HEK293 (cell line): ENCODE data around the gene HIGD1A.

ENCODE experiments used
- CTCF ChIA-PET: fragments of 350-600 bp; formaldehyde crosslinking; extraction: SDS; loops from one replicate; lab custom pipeline; 2021; ENCODE audit warnings: antibody characterized with exemption; lab: Yijun Ruan, JAX
- POLR2A ChIA-PET: fragments of 300-600 bp; formaldehyde crosslinking; extraction: SDS; loops from one replicate; lab custom pipeline; 2020; ENCODE audit warnings: antibody characterized with exemption, inconsistent platforms; lab: Yijun Ruan, JAX
- H3K27ac ChIP-seq: fragments of 200-500 bp; sonication (Bioruptor generic); 2 replicates; pipeline ENCODE4 v1.5.1; 2014; ENCODE audit warnings: low read depth, low read length, control low read depth, inconsistent platforms; ENCODE audit errors: extremely low read depth
- H3K36me3 ChIP-seq, 2 experiments: fragments of 200-500 bp in 1 of 2; sonication (Bioruptor generic) in 1 of 2; 1 replicate in 1 of 2; 2 replicates in 1 of 2; pipeline ENCODE4 v1.5.1; 2014 to 2017; ENCODE audit warnings: inconsistent platforms in 2 of 2, low read length in 2 of 2; ENCODE audit not compliant: control insufficient read depth in 2 of 2, insufficient read depth in 1 of 2
- H3K4me1 ChIP-seq: fragments of 200-500 bp; sonication (Bioruptor generic); 2 replicates; pipeline ENCODE4 v1.5.1; 2014; ENCODE audit warnings: mild to moderate bottlenecking, low read length, inconsistent platforms; ENCODE audit not compliant: control insufficient read depth, insufficient read depth
- H3K4me3 ChIP-seq: 2 replicates; pipeline ENCODE4 v1.5.1; 2011; ENCODE audit warnings: low read depth, mild to moderate bottlenecking, control low read depth, low read length, moderate library complexity
- H3K9me3 ChIP-seq: fragments of 200-500 bp; sonication (Bioruptor generic); 2 replicates; pipeline ENCODE4 v1.5.1; 2014; ENCODE audit warnings: low read depth, low read length, inconsistent platforms; ENCODE audit not compliant: control insufficient read depth, insufficient read depth
- BCL11A ChIP-seq: fragments of 450-650 bp; formaldehyde crosslinking; IDR thresholded peaks from 2 replicates; pipeline ENCODE4 v1.5.1; 2016; ENCODE audit warnings: low read depth, missing biosample characterization, missing genetic modification characterization
- GLI4 ChIP-seq: fragments of 450-650 bp; formaldehyde crosslinking; IDR thresholded peaks from 2 replicates; pipeline ENCODE4 v1.5.1; 2016; ENCODE audit warnings: missing biosample characterization, missing genetic modification characterization
- GLIS1 ChIP-seq: fragments of 450-650 bp; formaldehyde crosslinking; IDR thresholded peaks from 2 replicates; pipeline ENCODE4 v1.5.1; 2016; ENCODE audit warnings: missing biosample characterization, missing genetic modification characterization
- HOXD13 ChIP-seq: sonication (generic); formaldehyde crosslinking; IDR thresholded peaks from 2 replicates; pipeline ENCODE4 v1.8.0; 2022; ENCODE audit warnings: missing genetic modification reagents, borderline replicate concordance
- KLF10 ChIP-seq: fragments of 450-650 bp; IDR thresholded peaks from 2 replicates; pipeline ENCODE4 v1.5.1; 2018; ENCODE audit warnings: missing biosample characterization, mild to moderate bottlenecking, missing genetic modification characterization
- OSR2 ChIP-seq: fragments of 450-650 bp; formaldehyde crosslinking; IDR thresholded peaks from 2 replicates; pipeline ENCODE4 v1.5.1; 2016; ENCODE audit warnings: missing biosample characterization, missing genetic modification characterization
- RBAK ChIP-seq: fragments of 450-650 bp; formaldehyde crosslinking; IDR thresholded peaks from 2 replicates; pipeline ENCODE4 v1.5.1; 2016; ENCODE audit warnings: missing biosample characterization, missing genetic modification characterization
- ZNF132 ChIP-seq: fragments of 450-650 bp; formaldehyde crosslinking; IDR thresholded peaks from 2 replicates; pipeline ENCODE4 v1.5.1; 2017; ENCODE audit warnings: missing biosample characterization, missing genetic modification characterization, borderline replicate concordance
- ZNF146 ChIP-seq: fragments of 450-650 bp; formaldehyde crosslinking; IDR thresholded peaks from 2 replicates; pipeline ENCODE4 v1.5.1; 2016; ENCODE audit warnings: missing biosample characterization, missing genetic modification characterization
- ZNF155 ChIP-seq: fragments of 450-650 bp; formaldehyde crosslinking; IDR thresholded peaks from 2 replicates; pipeline ENCODE4 v1.5.1; 2016; ENCODE audit warnings: missing biosample characterization, missing genetic modification characterization
- ZNF169 ChIP-seq: fragments of 450-650 bp; formaldehyde crosslinking; IDR thresholded peaks from 2 replicates; pipeline ENCODE4 v1.5.1; 2016; ENCODE audit warnings: missing biosample characterization, missing genetic modification characterization
- ZNF174 ChIP-seq: fragments of 450-650 bp; formaldehyde crosslinking; IDR thresholded peaks from 2 replicates; pipeline ENCODE4 v1.5.0; 2017; ENCODE audit warnings: missing biosample characterization, mild to moderate bottlenecking, missing genetic modification characterization
- ZNF214 ChIP-seq: fragments of 450-650 bp; formaldehyde crosslinking; IDR thresholded peaks from 2 replicates; pipeline ENCODE4 v1.5.1; 2017; ENCODE audit warnings: missing biosample characterization, mild to moderate bottlenecking, missing genetic modification characterization, borderline replicate concordance
- ZNF302 ChIP-seq: fragments of 450-650 bp; formaldehyde crosslinking; IDR thresholded peaks from 2 replicates; pipeline ENCODE4 v1.5.1; 2016; ENCODE audit warnings: missing biosample characterization, missing genetic modification characterization, low read depth
- ZNF391 ChIP-seq: fragments of 450-650 bp; formaldehyde crosslinking; IDR thresholded peaks from 2 replicates; pipeline ENCODE4 v1.5.1; 2016; ENCODE audit warnings: low read depth, missing biosample characterization, missing genetic modification characterization, borderline replicate concordance
- ZNF394 ChIP-seq: fragments of 450-650 bp; formaldehyde crosslinking; IDR thresholded peaks from 2 replicates; pipeline ENCODE4 v1.5.1; 2016; ENCODE audit warnings: missing biosample characterization, missing genetic modification characterization, mild to moderate bottlenecking, moderate library complexity, borderline replicate concordance
- ZNF423 ChIP-seq: fragments of 450-650 bp; formaldehyde crosslinking; IDR thresholded peaks from 2 replicates; pipeline ENCODE4 v1.5.1; 2016; ENCODE audit warnings: missing biosample characterization, missing genetic modification characterization
- ZNF426 ChIP-seq: fragments of 450-650 bp; formaldehyde crosslinking; IDR thresholded peaks from 2 replicates; pipeline ENCODE4 v1.5.1; 2017; ENCODE audit warnings: missing biosample characterization, missing genetic modification characterization, mild to moderate bottlenecking, inconsistent platforms, moderate library complexity
- ZNF501 ChIP-seq: fragments of 450-650 bp; formaldehyde crosslinking; IDR thresholded peaks from 2 replicates; pipeline ENCODE4 v1.5.1; 2016; ENCODE audit warnings: missing biosample characterization, missing genetic modification characterization
- ZNF548 ChIP-seq: fragments of 450-650 bp; formaldehyde crosslinking; IDR thresholded peaks from 2 replicates; pipeline ENCODE4 v1.5.1; 2016; ENCODE audit warnings: missing biosample characterization, missing genetic modification characterization
- ZNF561 ChIP-seq: fragments of 450-650 bp; IDR thresholded peaks from 2 replicates; pipeline ENCODE4 v1.5.1; 2018; ENCODE audit warnings: missing biosample characterization, missing genetic modification characterization, borderline replicate concordance
- ZNF571 ChIP-seq: fragments of 450-650 bp; formaldehyde crosslinking; IDR thresholded peaks from 2 replicates; pipeline ENCODE4 v1.5.0; 2017; ENCODE audit warnings: missing biosample characterization, missing genetic modification characterization
- ZNF621 ChIP-seq: fragments of 450-650 bp; formaldehyde crosslinking; IDR thresholded peaks from 2 replicates; pipeline ENCODE4 v1.5.1; 2017; ENCODE audit warnings: missing biosample characterization, missing genetic modification characterization
- ZNF626 ChIP-seq: fragments of 450-650 bp; sonication (Bioruptor Pico); formaldehyde crosslinking; IDR thresholded peaks from 2 replicates; pipeline ENCODE4 v1.5.1; 2018; ENCODE audit warnings: missing biosample characterization, missing genetic modification characterization, inconsistent platforms
- ZNF660 ChIP-seq: fragments of 450-650 bp; IDR thresholded peaks from 2 replicates; pipeline ENCODE4 v1.5.1; 2018; ENCODE audit warnings: missing biosample characterization, mild to moderate bottlenecking, missing genetic modification characterization
- ZNF747 ChIP-seq: fragments of 450-650 bp; formaldehyde crosslinking; IDR thresholded peaks from 2 replicates; pipeline ENCODE4 v1.5.1; 2016; ENCODE audit warnings: missing biosample characterization, missing genetic modification characterization
- ZSCAN30 ChIP-seq: fragments of 450-650 bp; IDR thresholded peaks from 2 replicates; pipeline ENCODE4 v1.5.1; 2018; ENCODE audit warnings: missing biosample characterization, mild to moderate bottlenecking, missing genetic modification characterization, moderate library complexity
- ZXDB ChIP-seq: fragments of 450-650 bp; formaldehyde crosslinking; IDR thresholded peaks from 2 replicates; pipeline ENCODE4 v1.5.1; 2016; ENCODE audit warnings: missing biosample characterization, missing genetic modification characterization
- TF ChIP-seq, protein P1 (sequence below): fragments of 450-650 bp; formaldehyde crosslinking; IDR thresholded peaks from 2 replicates; pipeline ENCODE4 v1.5.1; 2016; ENCODE audit warnings: missing biosample characterization, missing genetic modification characterization
- TF ChIP-seq, protein P2 (sequence below): fragments of 450-650 bp; formaldehyde crosslinking; IDR thresholded peaks from 2 replicates; pipeline ENCODE4 v1.5.1; 2016; ENCODE audit warnings: missing biosample characterization, missing genetic modification characterization
- TF ChIP-seq, protein P3 (sequence below): fragments of 450-650 bp; formaldehyde crosslinking; IDR thresholded peaks from 2 replicates; pipeline ENCODE4 v1.5.1; 2016; ENCODE audit warnings: missing biosample characterization, missing genetic modification characterization
- TF ChIP-seq, protein P4 (sequence below): fragments of 450-650 bp; formaldehyde crosslinking; IDR thresholded peaks from 2 replicates; pipeline ENCODE4 v1.5.1; 2017; ENCODE audit warnings: missing biosample characterization, missing genetic modification characterization

Gene HIGD1A

DNA sequence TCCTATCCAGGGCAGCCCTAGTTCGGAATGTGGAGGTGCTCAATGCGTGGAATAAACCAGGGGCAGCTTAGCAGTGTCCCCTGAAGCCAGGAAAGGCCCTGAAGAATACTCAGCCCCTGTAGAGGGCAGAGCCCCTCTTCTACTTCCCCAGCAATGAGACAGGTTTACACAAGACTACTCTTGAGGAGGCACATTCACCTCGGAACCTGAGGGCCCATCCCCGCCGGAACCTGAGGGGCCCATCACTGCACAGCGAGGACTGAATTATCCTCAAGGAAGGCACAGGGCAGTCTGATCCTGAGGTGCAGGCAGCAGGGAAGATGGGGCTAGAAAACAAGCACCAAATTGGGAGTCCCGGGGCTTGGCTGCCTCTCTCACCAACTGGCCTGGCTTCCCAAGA is 53.5 kb downstream of the HIGD1A start:
- ChIA-PET CTCF (interaction anchor here (1.4 kb wide), 1 partner anchor 179 kb away, joined by 4 read pairs; no protein-coding TSS in a partner anchor), POLR2A (no interaction called here)
- Histone ChIP-seq H3K4me3 (no peak overlapping the region), H3K9me3 (no peaks in the 10 kb centered on the region), H3K27ac (no peak overlapping the region), H3K36me3 (no peaks in the 10 kb centered on the region), H3K4me1 (no peaks in the 10 kb centered on the region)
- TF ChIP-seq, protein P1, sequence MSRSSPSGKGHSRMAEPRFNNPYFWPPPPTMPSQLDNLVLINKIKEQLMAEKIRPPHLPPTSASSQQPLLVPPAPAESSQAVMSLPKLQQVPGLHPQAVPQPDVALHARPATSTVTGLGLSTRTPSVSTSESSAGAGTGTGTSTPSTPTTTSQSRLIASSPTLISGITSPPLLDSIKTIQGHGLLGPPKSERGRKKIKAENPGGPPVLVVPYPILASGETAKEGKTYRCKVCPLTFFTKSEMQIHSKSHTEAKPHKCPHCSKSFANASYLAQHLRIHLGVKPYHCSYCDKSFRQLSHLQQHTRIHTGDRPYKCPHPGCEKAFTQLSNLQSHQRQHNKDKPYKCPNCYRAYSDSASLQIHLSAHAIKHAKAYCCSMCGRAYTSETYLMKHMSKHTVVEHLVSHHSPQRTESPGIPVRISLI (tag by site-specific recombination), result no peak
- TF ChIP-seq ZNF423 (no peak), ZNF132 (no peak), ZNF660 (tag by site-specific recombination) (no peak), ZNF621 (no peak), ZNF394 (no peak), RBAK (tag by site-specific recombination) (no peak), ZNF391 (tag by site-specific recombination) (no peak), ZNF169 (no peak), KLF10 (tag by site-specific recombination) (no peak), ZNF548 (tag by site-specific recombination) (no peak), BCL11A (tag by site-specific recombination) (no peak), ZXDB (tag by site-specific recombination) (no peak), OSR2 (tag by site-specific recombination) (no peak), ZNF426 (no peak), ZNF747 (tag by site-specific recombination) (no peak), ZNF174 (tag by site-specific recombination) (no peak)
- TF ChIP-seq, protein P2, sequence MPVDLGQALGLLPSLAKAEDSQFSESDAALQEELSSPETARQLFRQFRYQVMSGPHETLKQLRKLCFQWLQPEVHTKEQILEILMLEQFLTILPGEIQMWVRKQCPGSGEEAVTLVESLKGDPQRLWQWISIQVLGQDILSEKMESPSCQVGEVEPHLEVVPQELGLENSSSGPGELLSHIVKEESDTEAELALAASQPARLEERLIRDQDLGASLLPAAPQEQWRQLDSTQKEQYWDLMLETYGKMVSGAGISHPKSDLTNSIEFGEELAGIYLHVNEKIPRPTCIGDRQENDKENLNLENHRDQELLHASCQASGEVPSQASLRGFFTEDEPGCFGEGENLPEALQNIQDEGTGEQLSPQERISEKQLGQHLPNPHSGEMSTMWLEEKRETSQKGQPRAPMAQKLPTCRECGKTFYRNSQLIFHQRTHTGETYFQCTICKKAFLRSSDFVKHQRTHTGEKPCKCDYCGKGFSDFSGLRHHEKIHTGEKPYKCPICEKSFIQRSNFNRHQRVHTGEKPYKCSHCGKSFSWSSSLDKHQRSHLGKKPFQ, result no peak

DNA sequence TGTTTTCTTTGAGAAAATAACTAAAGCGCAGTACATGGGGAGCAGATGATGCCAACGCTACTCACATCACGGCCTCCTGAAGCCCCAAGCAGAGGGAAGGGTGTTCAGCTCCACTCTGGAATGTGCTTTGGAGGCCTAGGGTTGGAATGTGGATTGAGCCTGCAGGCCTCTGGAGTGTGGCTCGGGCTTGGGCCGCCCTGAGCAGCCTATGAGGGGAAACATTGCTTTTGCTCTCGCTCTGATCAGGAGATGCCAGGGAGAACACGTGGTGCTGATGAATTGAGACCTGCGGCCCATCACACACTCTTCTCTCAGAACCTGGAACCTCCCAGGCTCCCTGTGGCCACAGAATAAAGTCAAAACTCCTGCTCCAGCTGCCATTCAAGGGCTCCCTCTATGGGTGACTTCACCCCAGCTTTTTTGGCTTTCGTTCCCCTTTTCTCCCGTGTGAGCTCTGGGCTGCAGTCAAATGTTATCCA is 54.5 kb downstream of the HIGD1A start:
- ChIA-PET CTCF (no interaction called here), POLR2A (no interaction called here)
- H3K9me3 ChIP-seq, result no peaks in the 10 kb centered on the region

More for the DNA sequence above, 54.5 kb downstream of the HIGD1A start:
- no peaks in the 10 kb centered on the region for H3K4me1 ChIP-seq
- H3K27ac ChIP-seq, result no peak overlapping the region
- H3K36me3 ChIP-seq, result no peaks in the 10 kb centered on the region
- H3K4me3 ChIP-seq, result no peak overlapping the region
- TF ChIP-seq, protein P3, sequence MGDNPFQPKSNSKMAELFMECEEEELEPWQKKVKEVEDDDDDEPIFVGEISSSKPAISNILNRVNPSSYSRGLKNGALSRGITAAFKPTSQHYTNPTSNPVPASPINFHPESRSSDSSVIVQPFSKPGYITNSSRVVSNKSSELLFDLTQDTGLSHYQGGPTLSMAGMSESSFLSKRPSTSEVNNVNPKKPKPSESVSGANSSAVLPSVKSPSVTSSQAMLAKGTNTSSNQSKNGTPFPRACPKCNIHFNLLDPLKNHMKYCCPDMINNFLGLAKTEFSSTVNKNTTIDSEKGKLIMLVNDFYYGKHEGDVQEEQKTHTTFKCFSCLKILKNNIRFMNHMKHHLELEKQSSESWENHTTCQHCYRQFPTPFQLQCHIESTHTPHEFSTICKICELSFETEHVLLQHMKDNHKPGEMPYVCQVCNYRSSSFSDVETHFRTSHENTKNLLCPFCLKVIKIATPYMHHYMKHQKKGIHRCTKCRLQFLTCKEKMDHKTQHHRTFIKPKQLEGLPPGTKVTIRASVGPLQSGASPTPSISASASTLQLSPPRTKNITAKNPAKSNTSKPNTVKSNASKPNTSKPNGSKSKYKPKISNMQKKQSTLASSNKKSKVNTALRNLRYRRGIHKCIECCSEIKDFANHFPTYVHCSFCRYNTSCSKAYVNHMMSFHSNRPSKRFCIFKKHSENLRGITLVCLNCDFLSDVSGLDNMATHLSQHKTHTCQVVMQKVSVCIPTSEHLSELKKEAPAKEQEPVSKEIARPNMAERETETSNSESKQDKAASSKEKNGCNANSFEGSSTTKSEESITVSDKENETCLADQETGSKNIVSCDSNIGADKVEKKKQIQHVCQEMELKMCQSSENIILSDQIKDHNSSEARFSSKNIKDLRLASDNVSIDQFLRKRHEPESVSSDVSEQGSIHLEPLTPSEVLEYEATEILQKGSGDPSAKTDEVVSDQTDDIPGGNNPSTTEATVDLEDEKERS, result no peak
- no peak for TF ChIP-seq ZNF132
- no peak for TF ChIP-seq ZSCAN30 (tag by site-specific recombination)
- TF ChIP-seq, protein P4, sequence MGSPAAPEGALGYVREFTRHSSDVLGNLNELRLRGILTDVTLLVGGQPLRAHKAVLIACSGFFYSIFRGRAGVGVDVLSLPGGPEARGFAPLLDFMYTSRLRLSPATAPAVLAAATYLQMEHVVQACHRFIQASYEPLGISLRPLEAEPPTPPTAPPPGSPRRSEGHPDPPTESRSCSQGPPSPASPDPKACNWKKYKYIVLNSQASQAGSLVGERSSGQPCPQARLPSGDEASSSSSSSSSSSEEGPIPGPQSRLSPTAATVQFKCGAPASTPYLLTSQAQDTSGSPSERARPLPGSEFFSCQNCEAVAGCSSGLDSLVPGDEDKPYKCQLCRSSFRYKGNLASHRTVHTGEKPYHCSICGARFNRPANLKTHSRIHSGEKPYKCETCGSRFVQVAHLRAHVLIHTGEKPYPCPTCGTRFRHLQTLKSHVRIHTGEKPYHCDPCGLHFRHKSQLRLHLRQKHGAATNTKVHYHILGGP (tag by site-specific recombination), result no peak
- no peak for TF ChIP-seq ZNF621
- no peak for TF ChIP-seq GLI4 (tag by site-specific recombination)
- TF ChIP-seq GLIS1, result no peak
- TF ChIP-seq ZNF214 (tag by site-specific recombination), result no peak
- TF ChIP-seq ZNF571 (tag by site-specific recombination), result no peak
- no peak for TF ChIP-seq ZNF501 (tag by site-specific recombination)
- TF ChIP-seq ZNF561 (tag by site-specific recombination), result no peak
- TF ChIP-seq ZNF302 (tag by site-specific recombination), result no peak
- TF ChIP-seq ZNF146 (tag by site-specific recombination), result no peak
- TF ChIP-seq HOXD13 (CRISPR knock-in tag), result no peak
- TF ChIP-seq ZNF155 (tag by site-specific recombination), result no peak
- no peak for TF ChIP-seq ZNF626
